GM18868 (cell line): ENCODE measurements around the gene TAS2R60.
"Not testable (repeated sequence)": the region's sequence is repeated elsewhere in the genome, so short reads cannot be mapped to it uniquely, and the experiment has no call there.

Source experiments
- ATAC-seq: cut with Tn5 transposase; IDR thresholded peaks from one replicate; pipeline ENCODE4 v1.9.1; 2021; ENCODE audit warnings: mild to moderate bottlenecking, moderate library complexity; ENCODE audit not compliant: unreplicated experiment

Gene TAS2R60

GRCh38 chr7:143443153-143443552 is at the start of gene TAS2R60:
TSS of gene TAS2R60 (plus strand) at chr7:143443453. CDS start at chr7:143443453, 0 bp downstream.
- no peak for ATAC-seq

GRCh38 chr7:143394068-143394467 is 49.2 kb upstream of the TAS2R60 start:
- no peak for ATAC-seq

GRCh38 chr7:143394777-143395176 is 48.5 kb upstream of the TAS2R60 start:
- no peak for ATAC-seq

GRCh38 chr7:143395187-143396149 is 47.8 kb upstream of the TAS2R60 start:
- ATAC-seq, result no peak

- no peak for ATAC-seq
These were observed 47.1 kb upstream of the TAS2R60 start for GRCh38 chr7:143396182-143396581.

GRCh38 chr7:143396625-143397556 is 46.4 kb upstream of the TAS2R60 start:
- no peak for ATAC-seq

- ATAC-seq, result no peak
These were observed 45.3 kb upstream of the TAS2R60 start for GRCh38 chr7:143397710-143398530.

- ATAC-seq, result no peak
These were observed 44.6 kb upstream of the TAS2R60 start for GRCh38 chr7:143398616-143399015.

- ATAC-seq, result no peak
These were observed 44.1 kb upstream of the TAS2R60 start for GRCh38 chr7:143399151-143399550.

GRCh38 chr7:143399642-143400041 is 43.6 kb upstream of the TAS2R60 start:
- no peak for ATAC-seq

GRCh38 chr7:143401265-143401664 is 42.0 kb upstream of the TAS2R60 start:
- no peak for ATAC-seq

- not testable (repeated sequence) for ATAC-seq
These were observed 41.0 kb upstream of the TAS2R60 start for GRCh38 chr7:143402233-143402632.

- ATAC-seq, result no peak
These were observed 37.9 kb upstream of the TAS2R60 start for GRCh38 chr7:143405173-143406001.

GRCh38 chr7:143406002-143406357 is 37.3 kb upstream of the TAS2R60 start:
- ATAC-seq, result no peak

- no peak for ATAC-seq
These were observed 35.7 kb upstream of the TAS2R60 start for GRCh38 chr7:143407287-143408251.

GRCh38 chr7:143408252-143408685 is 35.0 kb upstream of the TAS2R60 start:
- ATAC-seq, result no peak

- ATAC-seq, result no peak
These were observed 34.3 kb upstream of the TAS2R60 start, which contains the start of gene EPHA1 for GRCh38 chr7:143408686-143409561. TSS of gene EPHA1 (minus strand) at chr7:143408856. CDS start at chr7:143408805, 51 bp downstream.
